ENCODE data around the gene PACSIN1. TPM values are rescaled to one million over a fixed set of nuclear protein-coding genes. Genes with fewer than 3 reads are reported as not detected.

Gene PACSIN1
- total and polyA plus RNA-seq, 2 donors (not counting 3 experiments of a cell fraction or from before 2014, with no cell fraction given), result 0.03 TPM; not detected in 1

DNA sequence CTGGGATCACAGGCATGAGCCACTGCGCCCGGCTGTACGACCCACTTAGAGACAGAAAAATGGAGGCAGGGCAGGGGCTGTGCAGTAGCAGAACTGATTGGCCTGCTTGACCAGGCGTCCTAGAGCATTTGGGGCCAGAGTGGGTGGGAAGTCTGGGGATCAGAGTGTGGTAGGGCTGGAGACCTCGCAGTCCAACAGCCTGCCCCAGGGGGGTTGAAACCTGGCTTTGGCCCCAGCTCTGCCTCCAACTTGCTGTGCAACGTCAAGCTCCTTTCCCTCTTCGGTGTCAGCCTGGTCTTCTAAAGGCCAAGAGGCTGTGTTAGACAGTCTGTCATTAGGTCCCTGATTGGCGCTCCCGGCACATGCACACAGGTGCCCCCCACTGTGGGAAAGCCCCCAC is 105.5 kb downstream of the PACSIN1 start:
- no peak overlapping the region for H2AFZ ChIP-seq (ENCODE audit: low read depth, low read length)

DNA sequence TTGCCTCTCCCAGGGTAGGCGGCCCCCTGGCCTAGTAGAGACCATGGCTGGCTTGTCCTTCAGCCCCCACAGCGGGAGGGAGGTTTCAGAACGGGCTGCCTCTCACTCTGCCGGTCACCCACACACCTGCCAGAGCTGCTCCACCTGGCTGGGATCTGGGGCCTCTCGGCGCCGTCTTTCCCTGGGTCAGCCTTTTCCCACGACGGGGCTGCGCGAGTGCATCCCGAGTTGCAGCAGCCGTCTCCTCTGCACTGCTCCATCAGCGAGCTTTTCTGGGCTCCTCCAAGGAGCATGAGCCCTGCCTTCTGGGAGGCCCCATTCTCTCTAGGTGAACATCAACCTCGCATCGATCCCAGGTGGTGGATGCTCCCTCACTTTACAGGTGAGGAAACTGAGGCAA is 106.1 kb downstream of the PACSIN1 start:
- DNase-seq (ENCODE audit: low read depth, low spot score), result no peak
- intact Hi-C loops (cut with micrococcal nuclease), result no loop called here
- CTCF ChIA-PET, result no interaction called here
- Histone ChIP-seq H3K9me1 (replicated peaks; ENCODE audit: control insufficient read depth, extremely low read depth, insufficient read depth, low read length) (no peaks in the 10 kb centered on the region), H4K20me1 (replicated peaks; ENCODE audit: control insufficient read depth, extremely low read depth, insufficient read depth, low read length) (no peaks in the 10 kb centered on the region), H3K4me2 (ENCODE audit: insufficient read depth, low read length) (no peak overlapping the region), H3K27ac (ENCODE audit: insufficient read depth, low read depth, low read length) (no peak overlapping the region), H3K4me3 (replicated peaks in 1 of 3; ENCODE audit: insufficient read depth in 1 of 3, low read depth in 1 of 3, low read length in 3 of 3) (no peak overlapping the region), H2AFZ (ENCODE audit: low read depth, low read length) (no peak overlapping the region), H3K27me3 (ENCODE audit: control insufficient read depth in 2 of 2, insufficient read depth in 2 of 2, low read length in 2 of 2) (no peaks in the 10 kb centered on the region), H3K79me2 (ENCODE audit: control insufficient read depth, insufficient read depth, low read length) (no peaks in the 10 kb centered on the region), H3K36me3 (ENCODE audit: control insufficient read depth in 2 of 2, extremely low read depth in 1 of 2, insufficient read depth in 2 of 2, low read length in 2 of 2) (no peaks in the 10 kb centered on the region), H3K4me1 (ENCODE audit: control insufficient read depth, extremely low read depth, insufficient read depth, low read length) (no peaks in the 10 kb centered on the region), H3K9me3 (replicated peaks; ENCODE audit: control insufficient read depth, insufficient read depth, low read length) (no peaks in the 10 kb centered on the region), H3K9ac (replicated peaks; ENCODE audit: extremely low read depth, insufficient read depth, low read length) (no peak overlapping the region)
- POLR2A ChIA-PET, result no interaction called here
- no TSS peak for BruUV-seq (replicated peaks)
- TF ChIP-seq, protein P1, sequence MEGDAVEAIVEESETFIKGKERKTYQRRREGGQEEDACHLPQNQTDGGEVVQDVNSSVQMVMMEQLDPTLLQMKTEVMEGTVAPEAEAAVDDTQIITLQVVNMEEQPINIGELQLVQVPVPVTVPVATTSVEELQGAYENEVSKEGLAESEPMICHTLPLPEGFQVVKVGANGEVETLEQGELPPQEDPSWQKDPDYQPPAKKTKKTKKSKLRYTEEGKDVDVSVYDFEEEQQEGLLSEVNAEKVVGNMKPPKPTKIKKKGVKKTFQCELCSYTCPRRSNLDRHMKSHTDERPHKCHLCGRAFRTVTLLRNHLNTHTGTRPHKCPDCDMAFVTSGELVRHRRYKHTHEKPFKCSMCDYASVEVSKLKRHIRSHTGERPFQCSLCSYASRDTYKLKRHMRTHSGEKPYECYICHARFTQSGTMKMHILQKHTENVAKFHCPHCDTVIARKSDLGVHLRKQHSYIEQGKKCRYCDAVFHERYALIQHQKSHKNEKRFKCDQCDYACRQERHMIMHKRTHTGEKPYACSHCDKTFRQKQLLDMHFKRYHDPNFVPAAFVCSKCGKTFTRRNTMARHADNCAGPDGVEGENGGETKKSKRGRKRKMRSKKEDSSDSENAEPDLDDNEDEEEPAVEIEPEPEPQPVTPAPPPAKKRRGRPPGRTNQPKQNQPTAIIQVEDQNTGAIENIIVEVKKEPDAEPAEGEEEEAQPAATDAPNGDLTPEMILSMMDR (IDR thresholded peaks at IDR 0.05; ENCODE audit: extremely low read depth in 1 of 2, insufficient read depth in 1 of 2, low read depth in 1 of 2, low read length in 2 of 2), result no peak
- TF ChIP-seq EZH2 (IDR thresholded peaks at IDR 0.05; ENCODE audit: borderline replicate concordance, low read depth, low read length, severe bottlenecking), result no peak
- no peak for TF ChIP-seq POLR2A (IDR thresholded peaks at IDR 0.05; ENCODE audit: low read depth, low read length)
- TF ChIP-seq POLR2AphosphoS5 (IDR thresholded peaks at IDR 0.05; ENCODE audit: insufficient read depth, low read depth, low read length), result no peak
- TF ChIP-seq GATA2 (IDR thresholded peaks at IDR 0.05; ENCODE audit: insufficient read depth, insufficient read length, low read depth, low read length), result no peak
- TF ChIP-seq MYC (IDR thresholded peaks at IDR 0.05; ENCODE audit: low read depth, low read length), result no peak
- TF ChIP-seq JUN (IDR thresholded peaks at IDR 0.05; ENCODE audit: borderline replicate concordance, insufficient read depth, insufficient read length, low read depth), result no peak
- TF ChIP-seq, protein P2, sequence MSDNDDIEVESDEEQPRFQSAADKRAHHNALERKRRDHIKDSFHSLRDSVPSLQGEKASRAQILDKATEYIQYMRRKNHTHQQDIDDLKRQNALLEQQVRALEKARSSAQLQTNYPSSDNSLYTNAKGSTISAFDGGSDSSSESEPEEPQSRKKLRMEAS (IDR thresholded peaks at IDR 0.05; ENCODE audit: insufficient read depth, insufficient read length), result no peak
- TF ChIP-seq FOS (IDR thresholded peaks at IDR 0.05; ENCODE audit: borderline replicate concordance, insufficient read depth, low read length), result no peak
- dilution Hi-C loops (cut with MboI; ENCODE audit: extremely low pct_ligation_motif_present, low sequenced_read_pairs), result no loop called here
- FAIRE-seq, result no peak

More for the DNA sequence above, 105.5 kb downstream of the PACSIN1 start:
- H3K27me3 ChIP-seq (ENCODE audit: control insufficient read depth in 2 of 2, insufficient read depth in 2 of 2, low read length in 2 of 2), result no peaks in the 10 kb centered on the region
- no peak overlapping the region for H3K4me2 ChIP-seq (ENCODE audit: insufficient read depth, low read length)
- no peaks in the 10 kb centered on the region for H3K79me2 ChIP-seq (ENCODE audit: control insufficient read depth, insufficient read depth, low read length)
- H3K9ac ChIP-seq (replicated peaks; ENCODE audit: extremely low read depth, insufficient read depth, low read length), result no peak overlapping the region
- no peaks in the 10 kb centered on the region for H3K9me3 ChIP-seq (replicated peaks; ENCODE audit: control insufficient read depth, insufficient read depth, low read length)
- BruUV-seq (replicated peaks), result no TSS peak
- TF ChIP-seq EZH2 (IDR thresholded peaks at IDR 0.05; ENCODE audit: borderline replicate concordance, low read depth, low read length, severe bottlenecking) (no peak), POLR2AphosphoS5 (IDR thresholded peaks at IDR 0.05; ENCODE audit: insufficient read depth, low read depth, low read length) (no peak), GATA2 (IDR thresholded peaks at IDR 0.05; ENCODE audit: insufficient read depth, insufficient read length, low read depth, low read length) (no peak), JUN (IDR thresholded peaks at IDR 0.05; ENCODE audit: borderline replicate concordance, insufficient read depth, insufficient read length, low read depth) (no peak)
- TF ChIP-seq, protein P1 (IDR thresholded peaks at IDR 0.05; ENCODE audit: extremely low read depth in 1 of 2, insufficient read depth in 1 of 2, low read depth in 1 of 2, low read length in 2 of 2), result no peak
- no peak overlapping the region for H3K27ac ChIP-seq (ENCODE audit: insufficient read depth, low read depth, low read length)
- FAIRE-seq (no peak), DNase-seq (ENCODE audit: low read depth, low spot score) (no peak)
- no peak overlapping the region for H3K4me3 ChIP-seq (replicated peaks in 1 of 3; ENCODE audit: insufficient read depth in 1 of 3, low read depth in 1 of 3, low read length in 3 of 3)
- H4K20me1 ChIP-seq (replicated peaks; ENCODE audit: control insufficient read depth, extremely low read depth, insufficient read depth, low read length), result no peaks in the 10 kb centered on the region
- H3K4me1 ChIP-seq (ENCODE audit: control insufficient read depth, extremely low read depth, insufficient read depth, low read length), result no peaks in the 10 kb centered on the region
- dilution Hi-C loops (cut with MboI; ENCODE audit: extremely low pct_ligation_motif_present, low sequenced_read_pairs), result no loop called here
- POLR2A ChIA-PET, result no interaction called here
- CTCF ChIA-PET, result no interaction called here
- intact Hi-C loops (cut with micrococcal nuclease), result no loop called here
- no peaks in the 10 kb centered on the region for H3K36me3 ChIP-seq (ENCODE audit: control insufficient read depth in 2 of 2, extremely low read depth in 1 of 2, insufficient read depth in 2 of 2, low read length in 2 of 2)
- no peaks in the 10 kb centered on the region for H3K9me1 ChIP-seq (replicated peaks; ENCODE audit: control insufficient read depth, extremely low read depth, insufficient read depth, low read length)

All from endothelial cell of umbilical vein (primary cell).